ENCODE measurements around the gene PKHD1. TPM values are rescaled to one million over a fixed set of nuclear protein-coding genes. Genes with fewer than 3 reads are reported as not detected.

PKHD1 gene
- total RNA-seq, 1 donor from 2014 or later: not detected

GRCh38 chr6:51800603-51801002, 286.8 kb downstream of the PKHD1 start:
- no peak for TF ChIP-seq CTCF (IDR thresholded peaks at IDR 0.05)
- Histone ChIP-seq H3K27me3 (no peaks in the 10 kb centered on the region), H3K36me3 (no peaks in the 10 kb centered on the region), H3K9me3 (no peaks in the 10 kb centered on the region), H3K27ac (no peak overlapping the region), H3K4me3 (no peak overlapping the region), H3K4me1 (no peaks in the 10 kb centered on the region)
- no peak for DNase-seq (ENCODE audit: low spot score in 2 of 2)
- intact Hi-C loops (cut with DNase I): no loop called here

DNA sequence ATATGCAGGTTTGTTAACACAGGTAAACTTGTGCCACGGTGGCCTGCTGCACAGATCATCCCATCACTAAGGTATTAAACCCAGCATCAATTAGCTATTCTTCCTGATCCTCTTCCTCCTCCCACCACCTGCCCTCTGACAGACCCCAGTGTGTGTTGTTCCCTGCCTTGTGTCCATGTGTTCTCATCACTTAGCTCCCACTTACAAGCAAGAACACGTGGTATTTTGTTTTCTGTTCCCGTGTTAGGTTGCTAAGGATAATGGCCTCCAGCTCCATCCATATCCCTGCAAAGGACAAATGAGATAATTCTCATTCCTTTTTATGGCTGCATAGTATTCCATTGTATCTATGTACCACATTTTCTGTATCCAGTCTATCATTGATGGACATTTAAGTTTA, 294.0 kb downstream of the PKHD1 start:
- DNase-seq (ENCODE audit: low spot score in 2 of 2): no peak
- no peak for TF ChIP-seq CTCF (IDR thresholded peaks at IDR 0.05)
- Histone ChIP-seq H3K9me3 (no peaks in the 10 kb centered on the region), H3K4me1 (no peaks in the 10 kb centered on the region), H3K27ac (no peak overlapping the region), H3K4me3 (no peak overlapping the region), H3K27me3 (no peaks in the 10 kb centered on the region), H3K36me3 (no peaks in the 10 kb centered on the region)
- intact Hi-C loops (cut with DNase I): no loop called here

GRCh38 chr6:51792273-51793030, 295.0 kb downstream of the PKHD1 start:
- Histone ChIP-seq H3K4me3 (no peak overlapping the region), H3K36me3 (no peaks in the 10 kb centered on the region), H3K27ac (no peak overlapping the region), H3K9me3 (no peaks in the 10 kb centered on the region), H3K27me3 (no peaks in the 10 kb centered on the region), H3K4me1 (no peaks in the 10 kb centered on the region)
- intact Hi-C loops (cut with DNase I): no loop called here
- TF ChIP-seq CTCF (IDR thresholded peaks at IDR 0.05): no peak
- no peak for DNase-seq (ENCODE audit: low spot score in 2 of 2)

DNA sequence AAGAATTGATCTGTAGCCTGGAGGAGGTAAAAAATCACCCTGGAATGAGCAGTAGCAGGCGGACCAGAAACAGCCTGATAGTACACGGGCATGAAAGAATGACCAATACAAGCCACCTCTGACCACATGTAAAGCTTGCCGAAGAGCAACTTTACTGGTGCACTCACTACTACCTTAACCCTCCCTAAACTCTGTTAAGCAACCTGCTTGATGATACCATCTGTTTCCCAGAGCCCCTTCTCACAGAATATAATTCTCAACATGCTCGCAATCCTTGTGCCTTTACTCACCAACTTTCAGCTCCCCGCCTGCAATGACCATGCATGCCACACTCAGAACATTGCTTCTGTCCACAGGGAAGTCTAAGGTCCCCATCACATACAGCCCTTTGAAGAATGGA, 296.5 kb downstream of the PKHD1 start:
- intact Hi-C loops (cut with DNase I): no loop called here
- DNase-seq (ENCODE audit: low spot score in 2 of 2): no peak
- Histone ChIP-seq H3K4me3 (no peak overlapping the region), H3K4me1 (no peaks in the 10 kb centered on the region), H3K27me3 (no peaks in the 10 kb centered on the region), H3K27ac (no peak overlapping the region), H3K9me3 (no peaks in the 10 kb centered on the region), H3K36me3 (no peaks in the 10 kb centered on the region)
- TF ChIP-seq CTCF (IDR thresholded peaks at IDR 0.05): no peak

DNA sequence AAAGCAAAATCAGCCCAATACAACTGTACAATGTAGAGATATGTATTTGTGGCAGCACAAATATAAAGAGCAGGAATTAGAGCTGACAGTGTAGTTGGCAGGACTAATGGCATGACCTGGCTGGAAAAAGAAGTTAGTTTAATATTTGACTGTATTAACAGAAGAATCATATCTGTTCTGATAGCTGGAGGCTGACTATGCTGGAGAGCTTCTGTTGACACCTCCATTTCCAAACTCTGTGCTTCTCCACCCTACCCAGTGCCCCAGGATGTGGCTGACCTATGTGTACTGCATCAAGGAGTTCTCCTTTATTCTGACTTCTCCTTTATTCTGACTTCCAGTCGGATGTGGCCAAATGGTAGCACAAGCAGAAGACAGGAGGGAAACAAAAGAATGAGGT, 299.3 kb downstream of the PKHD1 start:
- intact Hi-C loops (cut with DNase I): no loop called here
- H3K4me3 ChIP-seq: no peak overlapping the region
- H3K27me3 ChIP-seq: no peaks in the 10 kb centered on the region
- no peaks in the 10 kb centered on the region for H3K4me1 ChIP-seq
- H3K27ac ChIP-seq: no peak overlapping the region
- no peaks in the 10 kb centered on the region for H3K9me3 ChIP-seq
- H3K36me3 ChIP-seq: no peaks in the 10 kb centered on the region
- TF ChIP-seq CTCF (IDR thresholded peaks at IDR 0.05): no peak
- DNase-seq (ENCODE audit: low spot score in 2 of 2): no peak

GRCh38 chr6:51778666-51779065, 308.7 kb downstream of the PKHD1 start:
- no peaks in the 10 kb centered on the region for H3K27me3 ChIP-seq
- DNase-seq (ENCODE audit: low spot score in 2 of 2): no peak
- H3K27ac ChIP-seq: no peak overlapping the region
- no peaks in the 10 kb centered on the region for H3K36me3 ChIP-seq
- H3K9me3 ChIP-seq: no peaks in the 10 kb centered on the region
- intact Hi-C loops (cut with DNase I): no loop called here
- TF ChIP-seq CTCF (IDR thresholded peaks at IDR 0.05): no peak
- no peak overlapping the region for H3K4me3 ChIP-seq
- H3K4me1 ChIP-seq: no peaks in the 10 kb centered on the region
